ENCODE data around the gene OR4S1.

DNA sequence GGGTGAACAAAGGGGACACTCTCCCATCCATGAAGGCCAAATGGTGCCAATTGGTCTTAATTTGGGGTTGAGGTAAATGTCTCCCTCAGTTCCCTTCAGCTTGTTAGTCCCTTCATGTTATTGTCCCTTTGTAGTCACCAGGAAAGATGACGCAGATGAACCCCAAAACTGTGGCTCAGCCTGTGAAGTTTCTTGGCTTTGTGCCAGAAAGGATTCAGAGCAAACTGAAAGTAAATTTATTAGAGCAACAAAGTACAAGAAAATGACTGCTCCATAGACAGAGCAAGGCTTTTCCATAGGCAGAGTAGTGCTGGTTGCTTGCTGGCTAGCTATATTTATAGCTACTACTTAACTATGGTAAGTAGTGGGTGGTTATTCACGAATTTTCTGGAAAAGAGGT, 35.4 kb downstream of the OR4S1 start:
- no peak for TF ChIP-seq CTCF (IDR thresholded peaks at IDR 0.05)
- no peak for TF ChIP-seq POLR2A (IDR thresholded peaks at IDR 0.05)

Measured in testis (tissue), 2 donors.